Coronary artery (tissue), 2 donors: Measurements from ENCODE around the gene JMJD8.

Source experiments
- DNase-seq: peaks from one replicate; pipeline ENCODE4 v3.0.0-alpha.2; 2017; ENCODE audit warnings: low spot score
- H3K27ac ChIP-seq, 2 donors: fragments of 200-600 bp; sonication (generic); one replicate each; pipeline ENCODE4 v1.5.1; 2016 to 2019
- H3K4me3 ChIP-seq: fragments of 200-600 bp; sonication (generic); 2 replicates; pipeline ENCODE4 v1.5.1; 2016; ENCODE audit warnings: mild to moderate bottlenecking, moderate library complexity
- CTCF ChIP-seq: fragments of 200-600 bp; sonication (generic); IDR thresholded peaks from one replicate; pipeline ENCODE4 v1.5.1; 2019; ENCODE audit warnings: antibody characterized with exemption

JMJD8 gene

GRCh38 chr16:725041-725376 lies 40.9 kb upstream of the JMJD8 start:
- H3K27ac ChIP-seq, result no peak overlapping the region
- no peak overlapping the region for H3K4me3 ChIP-seq
- TF ChIP-seq CTCF, result no peak
- no peak for DNase-seq

GRCh38 chr16:724188-725040 lies 40.3 kb upstream of the JMJD8 start:
- no peak overlapping the region for H3K27ac ChIP-seq
- TF ChIP-seq CTCF, result no peak
- H3K4me3 ChIP-seq, result no peak overlapping the region
- no peak for DNase-seq

GRCh38 chr16:723695-724094 lies 39.6 kb upstream of the JMJD8 start:
- TF ChIP-seq CTCF, result no peak
- H3K27ac ChIP-seq, result no peak overlapping the region
- DNase-seq, result no peak

GRCh38 chr16:722835-723633 lies 38.9 kb upstream of the JMJD8 start:
- Histone ChIP-seq H3K4me3 (no peak overlapping the region), H3K27ac (no peak overlapping the region)
- DNase-seq, result no peak
- no peak for TF ChIP-seq CTCF

More at GRCh38 chr16:723695-724094, 39.6 kb upstream of the JMJD8 start:
- no peak overlapping the region for H3K4me3 ChIP-seq

- Histone ChIP-seq H3K4me3 (peak overlapping the region; percentile 95), H3K27ac (peak overlapping the region in 1 of 2 donors; percentile 93)
- DNase-seq, result no peak
- no peak for TF ChIP-seq CTCF
Measured at GRCh38 chr16:721765-722540, 37.8 kb upstream of the JMJD8 start.

GRCh38 chr16:720990-721764 lies 37.0 kb upstream of the JMJD8 start, which contains the start of gene ANTKMT:
Gene ANTKMT, plus strand, starts transcription at chr16:721146. Its CDS starts 129 bp downstream, at chr16:721275.
- TF ChIP-seq CTCF, result no peak
- no peak for DNase-seq
- Histone ChIP-seq H3K4me3 (peak within 1 kb of the TSS; percentile 95), H3K27ac (peak within 1 kb of the TSS; percentile 68 to 93)
